HepG2 (cell line): ENCODE results near the gene RNH1. TPM values are rescaled to one million over a fixed set of nuclear protein-coding genes. Genes with fewer than 3 reads are reported as not detected.

ENCODE experiments used
- CBX5 ChIP-seq: sonication (generic); formaldehyde crosslinking; IDR thresholded peaks from 2 replicates; pipeline ENCODE4 v1.4.0; 2020; ENCODE audit warnings: missing genetic modification reagents, borderline replicate concordance
- HDAC6 ChIP-seq: fragments of 200-600 bp; sonication (generic); IDR thresholded peaks from 2 replicates; pipeline ENCODE4 v1.7.0; 2017; ENCODE audit warnings: mild to moderate bottlenecking, antibody characterized with exemption, low read length, low read depth
- HNRNPH1 ChIP-seq: fragments of 200-400 bp; formaldehyde crosslinking; optimal IDR thresholded peaks from 2 replicates; pipeline ENCODE3; 2017; ENCODE audit warnings: mild to moderate bottlenecking, low read depth, low read length
- ISX ChIP-seq: sonication (generic); formaldehyde crosslinking; conservative IDR thresholded peaks from 2 replicates; pipeline ENCODE4 v1.5.0; 2020; ENCODE audit warnings: missing genetic modification reagents
- KLF6 ChIP-seq: IDR thresholded peaks from 2 replicates; pipeline ENCODE4 v1.8.0; 2016; ENCODE audit warnings: missing biosample characterization, missing genetic modification reagents
- MEIS2 ChIP-seq: sonication (generic); formaldehyde crosslinking; IDR thresholded peaks from 2 replicates; pipeline ENCODE4 v1.9.0; 2021; ENCODE audit warnings: mild to moderate bottlenecking, missing genetic modification reagents
- NCOR1 ChIP-seq: fragments of 200-600 bp; sonication (generic); IDR thresholded peaks from 2 replicates; pipeline ENCODE4 v1.7.0; 2017; ENCODE audit warnings: antibody characterized with exemption, low read length, borderline replicate concordance
- NFE2L2 ChIP-seq: fragments of 150-350 bp; IDR thresholded peaks from 2 replicates; pipeline ENCODE4 v1.6.1; 2014; ENCODE audit warnings: low read length
- RARG ChIP-seq: sonication (generic); formaldehyde crosslinking; IDR thresholded peaks from 2 replicates; pipeline ENCODE4 v1.4.0; 2020; ENCODE audit warnings: low read depth, mild to moderate bottlenecking, missing genetic modification reagents
- RNF2 ChIP-seq: fragments of 450-650 bp; conservative IDR thresholded peaks from 2 replicates; pipeline ENCODE4 v1.6.1; 2016; ENCODE audit warnings: low read depth
- SIX4 ChIP-seq: sonication (generic); formaldehyde crosslinking; IDR thresholded peaks from 2 replicates; pipeline ENCODE4 v1.4.0; 2020; ENCODE audit warnings: missing genetic modification reagents
- THAP7 ChIP-seq: sonication (generic); formaldehyde crosslinking; IDR thresholded peaks from 2 replicates; pipeline ENCODE4 v1.8.1; 2023; ENCODE audit warnings: mild to moderate bottlenecking, missing genetic modification reagents
- ZBTB10 ChIP-seq: sonication (generic); formaldehyde crosslinking; IDR thresholded peaks from 2 replicates; pipeline ENCODE4 v1.4.0; 2020; ENCODE audit warnings: missing genetic modification reagents, borderline replicate concordance
- ZBTB2 ChIP-seq: sonication (generic); formaldehyde crosslinking; IDR thresholded peaks from 2 replicates; pipeline ENCODE4 v1.8.0; 2022; ENCODE audit warnings: low read depth, missing genetic modification reagents
- ZBTB42 ChIP-seq: sonication (generic); formaldehyde crosslinking; IDR thresholded peaks from 2 replicates; pipeline ENCODE4 v1.5.0; 2020; ENCODE audit warnings: mild to moderate bottlenecking, missing genetic modification reagents
- ZFP37 ChIP-seq: sonication (generic); formaldehyde crosslinking; IDR thresholded peaks from 2 replicates; pipeline ENCODE4 v1.4.0; 2020; ENCODE audit warnings: missing genetic modification reagents, borderline replicate concordance
- ZFP62 ChIP-seq: sonication (generic); formaldehyde crosslinking; IDR thresholded peaks from 2 replicates; pipeline ENCODE4 v1.4.0; 2020; ENCODE audit warnings: missing genetic modification reagents
- ZMAT3 ChIP-seq: sonication (generic); formaldehyde crosslinking; conservative IDR thresholded peaks from 2 replicates; pipeline ENCODE4 v1.7.0; 2021; ENCODE audit warnings: missing genetic modification reagents
- ZSCAN12 ChIP-seq: sonication (generic); formaldehyde crosslinking; IDR thresholded peaks from 2 replicates; pipeline ENCODE4 v1.9.0; 2021; ENCODE audit warnings: mild to moderate bottlenecking, missing genetic modification reagents
- polyA plus RNA-seq, 8 experiments: library from polyadenylated mRNA; depleted of rRNA in 3 of 8; stranded (reverse) in 7 of 8; unstranded in 1 of 8; fragments of >200 nt; fragmentation: Illumina TruSeq in 4 of 8; extraction: Trizol in 4 of 8; gene quantifications; 2 replicates each; pipeline versions ENCODE4 v1.2.1 to v1.2.3, GENCODE V29; 2011 to 2016; ENCODE audit warnings: low read depth in 4 of 8, missing spikeins in 1 of 8, mixed read lengths in 1 of 8; ENCODE audit not compliant: insufficient read depth in 1 of 8
- total RNA-seq, 5 experiments: library from RNA; depleted of rRNA; stranded (reverse); fragments of >200 nt; fragmentation: Illumina TruSeq; extraction: Trizol; gene quantifications; 2 replicates each; pipeline ENCODE4 v1.2.3, GENCODE V29; 2016; ENCODE audit warnings: low read depth in 1 of 5
- TF ChIP-seq, protein P1 (sequence below): sonication (generic); formaldehyde crosslinking; IDR thresholded peaks from 2 replicates; pipeline ENCODE4 v1.4.0; 2020; ENCODE audit warnings: missing genetic modification reagents
- TF ChIP-seq, protein P2 (sequence below): sonication (generic); formaldehyde crosslinking; IDR thresholded peaks from 2 replicates; pipeline ENCODE4 v1.8.0; 2022; ENCODE audit warnings: mild to moderate bottlenecking, missing genetic modification reagents, borderline replicate concordance
- TF ChIP-seq, protein P3 (sequence below): sonication (generic); formaldehyde crosslinking; IDR thresholded peaks from 2 replicates; pipeline ENCODE4 v1.5.1; 2020; ENCODE audit warnings: missing genetic modification reagents, mild to moderate bottlenecking, borderline replicate concordance

RNH1 gene
- total and polyA plus RNA-seq, 2 of the 13 experiments (the other 11 are each of a cell fraction or from before 2014, with no cell fraction given): 36.0 to 74.1 TPM

GRCh38 chr11:447923-448731 is 58.9 kb downstream of the RNH1 start (continued):
- TF ChIP-seq, protein P1, sequence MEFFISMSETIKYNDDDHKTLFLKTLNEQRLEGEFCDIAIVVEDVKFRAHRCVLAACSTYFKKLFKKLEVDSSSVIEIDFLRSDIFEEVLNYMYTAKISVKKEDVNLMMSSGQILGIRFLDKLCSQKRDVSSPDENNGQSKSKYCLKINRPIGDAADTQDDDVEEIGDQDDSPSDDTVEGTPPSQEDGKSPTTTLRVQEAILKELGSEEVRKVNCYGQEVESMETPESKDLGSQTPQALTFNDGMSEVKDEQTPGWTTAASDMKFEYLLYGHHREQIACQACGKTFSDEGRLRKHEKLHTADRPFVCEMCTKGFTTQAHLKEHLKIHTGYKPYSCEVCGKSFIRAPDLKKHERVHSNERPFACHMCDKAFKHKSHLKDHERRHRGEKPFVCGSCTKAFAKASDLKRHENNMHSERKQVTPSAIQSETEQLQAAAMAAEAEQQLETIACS: peak; percentile 90
- TF ChIP-seq ISX (CRISPR knock-in tag): no peak
- no peak for TF ChIP-seq SIX4 (CRISPR knock-in tag)
- TF ChIP-seq, protein P2, sequence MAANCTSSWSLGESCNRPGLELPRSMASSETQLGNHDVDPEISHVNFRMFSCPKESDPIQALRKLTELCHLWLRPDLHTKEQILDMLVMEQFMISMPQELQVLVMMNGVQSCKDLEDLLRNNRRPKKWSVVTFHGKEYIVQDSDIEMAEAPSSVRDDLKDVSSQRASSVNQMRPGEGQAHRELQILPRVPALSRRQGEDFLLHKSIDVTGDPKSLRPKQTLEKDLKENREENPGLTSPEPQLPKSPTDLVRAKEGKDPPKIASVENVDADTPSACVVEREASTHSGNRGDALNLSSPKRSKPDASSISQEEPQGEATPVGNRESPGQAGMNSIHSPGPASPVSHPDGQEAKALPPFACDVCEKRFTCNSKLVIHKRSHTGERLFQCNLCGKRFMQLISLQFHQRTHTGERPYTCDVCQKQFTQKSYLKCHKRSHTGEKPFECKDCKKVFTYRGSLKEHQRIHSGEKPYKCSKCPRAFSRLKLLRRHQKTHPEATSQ: no peak; the same call in 1 of the 2 replicates
- no peak; the same call in 1 of the 2 replicates for TF ChIP-seq CBX5 (CRISPR knock-in tag)
- TF ChIP-seq NFE2L2: no peak
- TF ChIP-seq ZBTB2 (CRISPR knock-in tag): peak; percentile 76
- no peak for TF ChIP-seq HDAC6
- no peak for TF ChIP-seq ZFP62 (CRISPR knock-in tag)
- peak; percentile 74; the same call in 1 of the 2 replicates for TF ChIP-seq KLF6 (CRISPR knock-in tag)
- TF ChIP-seq ZFP37 (CRISPR knock-in tag): no peak
- no peak for TF ChIP-seq RNF2
- no peak for TF ChIP-seq RARG
- no peak for TF ChIP-seq MEIS2 (CRISPR knock-in tag)
- no peak for TF ChIP-seq HNRNPH1
- no peak for TF ChIP-seq ZBTB42
- TF ChIP-seq ZBTB10 (CRISPR knock-in tag): no peak; the same call in 1 of the 2 replicates
- peak; percentile 25; the same call in 1 of the 2 replicates for TF ChIP-seq NCOR1
- no peak for TF ChIP-seq ZSCAN12
- TF ChIP-seq, protein P3, sequence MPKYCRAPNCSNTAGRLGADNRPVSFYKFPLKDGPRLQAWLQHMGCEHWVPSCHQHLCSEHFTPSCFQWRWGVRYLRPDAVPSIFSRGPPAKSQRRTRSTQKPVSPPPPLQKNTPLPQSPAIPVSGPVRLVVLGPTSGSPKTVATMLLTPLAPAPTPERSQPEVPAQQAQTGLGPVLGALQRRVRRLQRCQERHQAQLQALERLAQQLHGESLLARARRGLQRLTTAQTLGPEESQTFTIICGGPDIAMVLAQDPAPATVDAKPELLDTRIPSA (CRISPR knock-in tag): no peak
- no peak for TF ChIP-seq THAP7 (CRISPR knock-in tag)
- TF ChIP-seq ZMAT3 (CRISPR knock-in tag): no peak
